Astrocyte (in vitro differentiated cells and primary cell): ENCODE data around the gene NECAP2. TPM values are rescaled to one million over a fixed set of nuclear protein-coding genes. Genes with fewer than 3 reads are reported as not detected.

Experiments
- DNase-seq: peaks from one replicate; pipeline ENCODE4 v3.0.0-alpha.2; 2010; ENCODE audit warnings: low read depth
- FAIRE-seq: peaks from 2 replicates; lab custom pipeline; 2011; peaks lifted over from hg19 to GRCh38; lab: Jason Lieb, UNC
- H2AFZ ChIP-seq: 2 replicates; pipeline ENCODE4 v1.6.0; 2012; ENCODE audit warnings: low read depth, low read length, inconsistent platforms
- H3K27ac ChIP-seq: 2 replicates; pipeline ENCODE4 v1.5.1; 2011; ENCODE audit warnings: low read depth, low read length, inconsistent platforms
- H3K27me3 ChIP-seq: 2 replicates; pipeline ENCODE4 v1.6.0; 2011; ENCODE audit warnings: low read length, inconsistent platforms; ENCODE audit not compliant: insufficient read depth
- H3K36me3 ChIP-seq: 2 replicates; pipeline ENCODE4 v1.5.1; 2011; ENCODE audit warnings: low read length, inconsistent platforms; ENCODE audit not compliant: insufficient read depth
- H3K4me1 ChIP-seq: 2 replicates; pipeline ENCODE4 v1.5.1; 2011; ENCODE audit warnings: low read length, inconsistent platforms; ENCODE audit not compliant: insufficient read depth
- H3K4me2 ChIP-seq: 2 replicates; pipeline ENCODE4 v1.6.0; 2012; ENCODE audit warnings: low read length, inconsistent platforms
- H3K4me3 ChIP-seq: 2 replicates; pipeline ENCODE4 v1.5.1; 2011; ENCODE audit warnings: low read depth, mild to moderate bottlenecking, low read length, inconsistent platforms; ENCODE audit not compliant: insufficient read depth
- H3K79me2 ChIP-seq: 2 replicates; pipeline ENCODE4 v1.6.0; 2012; ENCODE audit warnings: mild to moderate bottlenecking, low read length, inconsistent platforms; ENCODE audit not compliant: insufficient read depth
- H3K9ac ChIP-seq: 2 replicates; pipeline ENCODE4 v1.6.0; 2012; ENCODE audit warnings: mild to moderate bottlenecking, low read length, inconsistent platforms
- H3K9me3 ChIP-seq: 2 replicates; pipeline ENCODE4 v1.5.1; 2012; ENCODE audit warnings: low read depth, mild to moderate bottlenecking, low read length, inconsistent platforms; ENCODE audit not compliant: insufficient read depth
- H4K20me1 ChIP-seq: 2 replicates; pipeline ENCODE4 v1.6.0; 2012; ENCODE audit warnings: low read length, inconsistent platforms; ENCODE audit not compliant: insufficient read depth
- H3K27ac Mint-ChIP-seq: one replicate; pipeline ENCODE4 v1.8.0; 2021; ENCODE audit warnings: mild to moderate bottlenecking, mixed read lengths; ENCODE audit not compliant: unreplicated experiment
- H3K27me3 Mint-ChIP-seq: one replicate; pipeline ENCODE4 v1.8.0; 2021; ENCODE audit warnings: low read depth, mixed read lengths; ENCODE audit not compliant: unreplicated experiment
- H3K36me3 Mint-ChIP-seq: one replicate; pipeline ENCODE4 v1.8.0; 2021; ENCODE audit warnings: low read depth, mixed read lengths; ENCODE audit not compliant: unreplicated experiment
- H3K4me1 Mint-ChIP-seq: one replicate; pipeline ENCODE4 v1.8.0; 2021; ENCODE audit warnings: low read depth, mixed read lengths; ENCODE audit not compliant: unreplicated experiment
- H3K4me3 Mint-ChIP-seq: one replicate; pipeline ENCODE4 v1.8.0; 2021; ENCODE audit warnings: mild to moderate bottlenecking, moderate library complexity, mixed read lengths; ENCODE audit not compliant: unreplicated experiment
- H3K9me3 Mint-ChIP-seq: one replicate; pipeline ENCODE4 v1.8.0; 2021; ENCODE audit warnings: mild to moderate bottlenecking, mixed read lengths; ENCODE audit not compliant: unreplicated experiment
- CTCF ChIP-seq: IDR thresholded peaks from 2 replicates; pipeline ENCODE4 v1.5.1; 2011; ENCODE audit warnings: low read depth, mild to moderate bottlenecking, inconsistent platforms, low read length, moderate library complexity; ENCODE audit not compliant: insufficient read depth
- EZH2 ChIP-seq: IDR thresholded peaks from 2 replicates; pipeline ENCODE4 v1.6.1; 2012; ENCODE audit warnings: mild to moderate bottlenecking, low read length, inconsistent platforms; ENCODE audit not compliant: insufficient read depth
- total RNA-seq: library from RNA; stranded (reverse); gene quantifications from 2 replicates; pipeline ENCODE4 v1.2.1, GENCODE V29; 2021

The NECAP2 gene
- total RNA-seq, 1 donor from 2014 or later, result 80.9 TPM

DNA sequence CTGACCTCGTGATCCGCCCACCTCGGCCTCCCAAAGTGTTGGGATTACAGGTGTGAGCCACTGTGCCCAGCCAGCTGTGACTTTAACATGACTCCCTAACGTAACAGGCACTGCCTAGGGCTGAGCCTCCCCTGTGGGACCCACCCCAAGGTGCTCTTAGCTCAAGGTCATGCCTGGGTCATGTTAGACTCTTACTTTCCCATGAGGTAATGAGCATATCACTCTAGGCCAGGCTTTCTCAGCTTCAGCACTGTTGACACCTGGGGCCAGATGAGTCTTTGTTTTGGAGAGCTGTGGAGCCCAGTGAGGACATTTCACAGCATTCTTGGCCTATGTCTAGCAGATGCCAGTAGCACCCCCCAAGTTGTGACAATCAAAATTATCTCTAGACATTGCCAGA, 4.5 kb downstream of the NECAP2 start:
- Histone ChIP-seq H3K27me3 (no peaks in the 10 kb centered on the region), H2AFZ (no peak overlapping the region), H3K36me3 (peaks cover 37% of the 10 kb centered on the region), H3K9ac (no peak overlapping the region), H4K20me1 (peaks cover 64% of the 10 kb centered on the region), H3K27ac (no peak overlapping the region), H3K4me3 (no peak overlapping the region), H3K4me1 (no peaks in the 10 kb centered on the region), H3K9me3 (no peaks in the 10 kb centered on the region), H3K4me2 (no peak overlapping the region), H3K79me2 (peaks cover 76% of the 10 kb centered on the region)
- DNase-seq, result no peak
- Mint-ChIP-seq H3K27me3 (no peaks in the 10 kb centered on the region), H3K27ac (no peak overlapping the region), H3K4me3 (no peak overlapping the region), H3K4me1 (peaks cover 4% of the 10 kb centered on the region), H3K9me3 (no peaks in the 10 kb centered on the region), H3K36me3 (peaks cover 22% of the 10 kb centered on the region)
- no peak for FAIRE-seq
- TF ChIP-seq EZH2 (no peak), CTCF (no peak)

GRCh38 chr1:16446116-16446515, 5.6 kb downstream of the NECAP2 start:
- no peak overlapping the region for H3K4me3 Mint-ChIP-seq
- Histone ChIP-seq H3K4me3 (no peak overlapping the region), H3K4me2 (no peak overlapping the region), H2AFZ (no peak overlapping the region), H3K9me3 (no peaks in the 10 kb centered on the region), H3K4me1 (no peaks in the 10 kb centered on the region), H3K27me3 (no peaks in the 10 kb centered on the region), H3K36me3 (peaks cover 42% of the 10 kb centered on the region), H4K20me1 (peaks cover 74% of the 10 kb centered on the region), H3K9ac (no peak overlapping the region), H3K79me2 (peaks cover 74% of the 10 kb centered on the region), H3K27ac (no peak overlapping the region)
- peaks cover 4% of the 10 kb centered on the region for H3K4me1 Mint-ChIP-seq
- FAIRE-seq (no peak), DNase-seq (no peak)
- no peaks in the 10 kb centered on the region for H3K9me3 Mint-ChIP-seq
- H3K36me3 Mint-ChIP-seq, result peaks cover 25% of the 10 kb centered on the region
- H3K27me3 Mint-ChIP-seq, result no peaks in the 10 kb centered on the region
- H3K27ac Mint-ChIP-seq, result no peak overlapping the region
- TF ChIP-seq EZH2, result no peak
- no peak for TF ChIP-seq CTCF

GRCh38 chr1:16447641-16448040, 7.1 kb downstream of the NECAP2 start:
- Histone ChIP-seq H3K9me3 (no peaks in the 10 kb centered on the region), H3K4me2 (no peak overlapping the region), H4K20me1 (peaks cover 79% of the 10 kb centered on the region), H3K9ac (no peak overlapping the region), H3K27me3 (no peaks in the 10 kb centered on the region), H3K79me2 (peaks cover 68% of the 10 kb centered on the region), H3K27ac (no peak overlapping the region), H3K4me3 (no peak overlapping the region), H2AFZ (no peak overlapping the region), H3K4me1 (no peaks in the 10 kb centered on the region), H3K36me3 (peaks cover 50% of the 10 kb centered on the region)
- peaks cover 34% of the 10 kb centered on the region for H3K36me3 Mint-ChIP-seq
- H3K9me3 Mint-ChIP-seq, result no peaks in the 10 kb centered on the region
- TF ChIP-seq CTCF (no peak), EZH2 (no peak)
- no peak overlapping the region for H3K27ac Mint-ChIP-seq
- no peaks in the 10 kb centered on the region for H3K27me3 Mint-ChIP-seq
- H3K4me1 Mint-ChIP-seq, result peaks cover 8% of the 10 kb centered on the region
- FAIRE-seq (no peak), DNase-seq (no peak)
- no peak overlapping the region for H3K4me3 Mint-ChIP-seq
